Measurements from ENCODE around the gene TRAP1.

Gene TRAP1

DNA sequence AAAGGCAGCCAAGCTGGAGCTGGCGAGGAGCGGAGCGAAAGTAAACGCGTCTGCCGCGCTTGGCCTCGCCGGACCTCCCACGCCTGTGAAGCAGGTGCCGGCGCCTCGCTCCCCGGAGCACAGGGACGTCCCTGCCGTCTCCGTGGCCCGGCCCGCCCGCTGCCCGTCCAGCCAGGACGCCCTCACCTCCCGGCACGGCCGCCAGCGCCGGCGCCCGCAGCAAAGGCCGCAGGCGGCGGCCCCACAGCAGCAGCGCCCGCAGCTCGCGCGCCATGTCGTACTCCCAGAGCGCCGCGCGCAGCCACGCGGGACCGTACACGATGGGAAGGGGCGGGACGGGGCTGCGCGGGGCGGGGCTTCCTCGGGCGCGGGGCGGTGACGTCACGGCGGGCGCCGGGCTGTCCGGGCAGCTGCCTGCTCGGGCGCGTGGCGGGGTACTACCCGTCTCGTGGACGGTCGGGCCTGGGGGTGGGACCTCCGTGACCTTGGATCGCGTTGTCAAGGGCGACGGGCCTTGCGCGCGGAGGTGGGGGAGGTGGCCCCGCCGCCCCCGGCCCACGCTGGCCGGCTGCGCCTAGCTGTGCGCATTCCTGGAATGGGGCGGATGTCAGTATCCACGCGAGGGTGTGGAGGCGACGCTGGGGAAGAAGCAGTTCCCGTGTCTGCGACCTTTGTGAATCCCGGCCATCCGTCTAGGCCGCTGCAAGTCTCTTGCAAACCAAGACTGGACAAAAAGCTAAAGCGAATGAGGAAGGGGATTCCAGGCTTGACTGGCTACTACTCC is at the start of gene TRAP1:
TRAP1 (minus strand) TSS at position 290 of the 784 bp plus-strand sequence; CDS start at position 274, 16 bp downstream.
- DNase-seq = peak; percentile 76

DNA sequence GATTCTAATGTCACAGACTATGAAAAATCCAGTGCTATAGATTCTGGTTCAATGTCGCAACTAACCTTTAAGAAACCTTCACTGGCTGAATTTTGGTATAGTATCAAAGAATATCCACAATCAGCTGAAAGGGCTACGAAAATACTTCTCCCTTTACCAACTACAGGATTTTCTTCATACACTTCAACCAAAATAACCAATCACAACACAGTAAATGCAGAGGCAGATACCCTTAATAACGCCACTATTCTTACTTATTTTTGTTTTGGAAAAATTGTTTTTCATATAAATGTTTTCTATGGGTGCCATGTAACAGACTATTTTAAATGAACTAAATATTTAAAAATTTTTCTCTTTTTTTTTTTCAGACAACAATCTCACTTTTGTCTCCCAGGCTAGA is 48.9 kb upstream of the TRAP1 start:
- DNase-seq = no peak

- no peak for DNase-seq
These were observed 47.1 kb upstream of the TRAP1 start for GRCh38 chr16:3764409-3764808.

DNA sequence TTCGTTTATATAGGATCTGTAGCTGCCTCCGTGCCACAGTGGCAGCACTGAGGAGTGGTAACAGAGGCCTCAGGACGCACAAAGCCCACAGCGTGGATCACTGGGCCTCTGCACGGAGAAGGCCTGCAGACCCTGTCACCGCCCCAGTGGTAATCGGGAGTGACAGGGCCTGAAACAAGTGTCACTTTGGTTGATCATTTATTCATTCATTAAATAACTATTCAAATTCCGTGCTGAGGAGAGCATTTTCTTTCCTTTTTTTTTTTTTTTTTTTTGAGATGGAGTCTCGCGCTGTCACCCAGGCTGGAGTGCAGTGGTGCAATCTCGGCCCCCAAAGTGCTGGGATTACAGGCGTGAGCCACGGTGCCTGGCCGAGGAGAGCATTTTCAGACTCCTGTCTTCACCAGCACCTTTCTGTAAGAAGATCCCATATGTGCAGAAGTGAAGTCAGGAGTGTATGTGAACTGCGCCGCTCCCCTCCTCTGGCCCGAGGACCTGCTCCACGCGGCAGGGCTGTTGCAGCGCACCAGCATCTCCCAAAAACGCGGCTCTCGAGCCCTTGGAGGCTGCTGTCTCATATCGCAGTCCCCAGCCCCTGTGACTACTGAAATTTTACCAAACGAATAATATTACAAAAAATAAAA is 44.9 kb upstream of the TRAP1 start:
- no peak for DNase-seq

- DNase-seq = no peak
These were observed 44.2 kb upstream of the TRAP1 start for GRCh38 chr16:3761375-3762106.

GRCh38 chr16:3760518-3760917 is 43.2 kb upstream of the TRAP1 start:
- no peak for DNase-seq

DNA sequence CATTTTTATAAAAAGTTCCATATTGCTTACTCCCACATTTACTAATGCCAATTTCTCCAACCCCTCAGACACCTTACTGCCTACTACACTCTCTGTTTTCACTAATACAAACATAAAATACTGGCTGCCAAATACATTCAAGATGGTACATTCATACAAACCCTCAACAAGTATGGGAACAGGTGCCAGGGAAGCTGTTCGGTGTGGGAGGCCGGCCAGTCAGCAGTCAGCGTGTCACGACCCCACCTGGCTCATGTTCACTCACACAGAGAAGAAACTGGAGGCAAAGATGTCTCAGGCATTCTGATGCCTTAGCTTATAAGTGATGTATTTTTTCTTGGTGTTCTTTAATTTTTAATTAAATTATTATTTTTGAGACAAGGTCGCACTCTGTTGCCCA is 42.4 kb upstream of the TRAP1 start:
- DNase-seq = no peak

GRCh38 chr16:3756113-3756512 is 38.8 kb upstream of the TRAP1 start:
- DNase-seq = no peak

- DNase-seq = no peak
These were observed 37.9 kb upstream of the TRAP1 start for GRCh38 chr16:3755249-3755648.

DNA sequence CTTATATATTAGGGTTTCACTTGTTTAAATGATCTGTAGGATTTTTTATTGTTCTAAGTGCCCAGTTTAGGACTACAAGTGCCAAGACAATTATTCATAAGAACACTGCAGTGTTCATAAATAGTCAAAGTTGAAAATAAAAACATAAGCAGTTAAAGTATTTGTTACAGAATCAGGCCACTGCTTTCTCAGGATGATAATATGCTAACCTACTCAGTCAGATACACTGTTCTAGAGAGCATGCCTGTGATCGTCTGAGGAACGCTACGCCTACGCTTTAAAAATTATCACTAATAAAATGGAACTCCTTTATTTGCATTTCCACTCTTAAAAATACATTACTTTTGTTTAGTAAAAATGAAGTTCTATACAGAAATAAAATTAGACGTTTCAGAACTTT is 37.4 kb upstream of the TRAP1 start:
- DNase-seq = no peak

DNA sequence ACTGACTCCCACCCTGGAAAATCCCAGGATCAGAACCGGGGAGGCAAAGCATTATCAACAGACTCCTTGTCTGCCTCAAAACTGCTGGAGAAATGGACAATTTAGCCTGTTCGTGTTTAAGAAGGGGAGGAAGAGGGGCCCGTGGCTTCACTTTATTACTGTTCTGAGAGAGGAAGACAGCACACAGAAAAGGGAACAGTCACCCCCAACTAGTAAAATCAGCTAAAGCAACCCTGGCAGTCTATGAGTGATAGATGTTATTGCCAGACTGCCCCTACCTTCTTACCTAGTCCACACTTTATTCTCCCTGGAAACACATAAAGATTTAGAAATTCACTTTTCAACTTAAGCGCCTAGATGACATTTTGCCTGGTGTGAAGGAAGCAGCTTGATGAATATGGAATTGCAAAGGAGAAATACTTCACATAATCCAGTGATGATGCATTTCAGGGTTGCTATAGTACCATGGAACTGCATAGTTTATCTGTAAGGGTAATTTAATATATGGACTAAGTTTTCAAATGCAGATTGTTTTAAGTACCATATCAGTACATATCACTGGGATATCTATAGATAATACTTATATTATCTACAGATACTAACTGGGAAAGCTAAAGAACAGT is 36.9 kb upstream of the TRAP1 start:
- no peak for DNase-seq

DNA sequence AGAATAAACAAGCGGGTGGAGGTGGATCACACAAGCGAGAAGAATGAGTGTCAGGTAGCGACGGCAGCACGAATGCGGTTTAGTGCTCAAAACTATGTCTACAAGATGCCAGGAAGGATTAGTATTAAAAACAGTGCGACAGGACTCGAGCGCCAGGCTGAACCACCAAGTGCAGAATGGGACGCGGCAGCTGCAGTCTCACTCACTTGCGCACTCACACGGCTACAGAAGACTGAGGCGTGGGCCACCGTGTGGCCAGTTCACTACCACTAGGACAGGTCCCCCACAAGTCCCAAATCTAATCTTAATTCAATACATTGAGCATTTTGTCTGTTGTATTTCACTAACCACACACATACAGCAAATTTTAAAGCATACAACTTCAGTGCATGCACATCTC is 35.7 kb upstream of the TRAP1 start:
- DNase-seq = no peak

DNA sequence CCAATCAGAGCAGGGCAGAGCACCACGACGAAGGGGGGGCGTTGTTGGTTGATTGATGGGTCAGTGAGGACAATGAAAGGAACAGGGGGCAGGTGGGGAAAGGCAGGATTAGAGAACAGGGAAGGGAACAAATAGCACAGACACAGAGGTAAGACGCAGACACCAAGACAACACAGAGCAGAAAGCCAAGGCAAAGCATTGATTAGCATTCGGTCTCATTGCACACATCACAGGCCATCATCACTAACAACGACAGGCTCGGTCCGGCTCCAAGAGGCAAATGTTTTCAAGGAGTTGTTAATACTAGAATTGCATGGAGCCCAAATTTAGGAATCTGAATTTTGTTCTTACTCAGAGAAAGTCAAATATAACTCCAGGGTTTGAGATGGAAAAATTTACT is 34.6 kb upstream of the TRAP1 start:
- no peak for DNase-seq

DNA sequence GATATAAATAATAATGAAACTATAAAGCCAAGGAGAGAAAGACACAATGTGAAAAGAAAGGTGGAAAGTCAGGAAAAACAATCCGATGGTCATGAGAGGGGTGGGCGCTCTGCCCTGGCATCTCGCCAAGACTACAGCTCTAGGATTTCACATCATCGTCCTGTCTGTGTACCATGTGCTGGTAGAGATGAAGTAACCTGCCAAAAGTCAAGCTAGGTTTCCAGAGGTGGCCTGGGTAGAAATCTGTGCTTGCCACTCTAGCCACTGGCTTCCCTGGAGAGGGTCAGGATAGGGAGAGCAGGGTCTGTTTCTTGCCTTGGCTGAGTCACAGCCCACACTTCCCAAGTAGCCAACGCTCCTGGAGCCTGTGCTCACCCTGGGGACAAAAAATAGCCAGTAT is 31.0 kb upstream of the TRAP1 start:
- DNase-seq = no peak

- DNase-seq = no peak
These were observed 28.5 kb upstream of the TRAP1 start for GRCh38 chr16:3745751-3746355.

DNA sequence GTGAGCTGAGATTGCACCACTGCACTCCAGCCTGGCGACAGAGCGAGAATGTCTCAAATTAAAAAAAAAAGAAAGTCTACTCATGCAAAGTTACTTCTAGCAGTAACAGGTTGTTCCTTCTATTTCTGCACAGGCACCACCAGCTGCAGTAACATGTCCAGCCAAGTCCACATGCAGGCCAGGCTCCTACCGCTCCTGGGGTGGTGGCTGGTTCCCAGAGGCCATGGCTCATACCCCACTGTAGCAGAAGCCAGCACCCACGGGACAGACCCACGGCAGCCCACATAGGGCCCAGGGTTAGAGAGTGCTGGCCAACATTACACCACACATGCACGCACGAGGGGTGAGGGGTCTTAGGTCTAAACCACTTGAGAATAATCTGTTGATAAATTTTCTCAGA is 26.7 kb upstream of the TRAP1 start:
- no peak for DNase-seq

- DNase-seq = no peak
These were observed 23.6 kb upstream of the TRAP1 start for GRCh38 chr16:3740934-3741333.

DNA sequence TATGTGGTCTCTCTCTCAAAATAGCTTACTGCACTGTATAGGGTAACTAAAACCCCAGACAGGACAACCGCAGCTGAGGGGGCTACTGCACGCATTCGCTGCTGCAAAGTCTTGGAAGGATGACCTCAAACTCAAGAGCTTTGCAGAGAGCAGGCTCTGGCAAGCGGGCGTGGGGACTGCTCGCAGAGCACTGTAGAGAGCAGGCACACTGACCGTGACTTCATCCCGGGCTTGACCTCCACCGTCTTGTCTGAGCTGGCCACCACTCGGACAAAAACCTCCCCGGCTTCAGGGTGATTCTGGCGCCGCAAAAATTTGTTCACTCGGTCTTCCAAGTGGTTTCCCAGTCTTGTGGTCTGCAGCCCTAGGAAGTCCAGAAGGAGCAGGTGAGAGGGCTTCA is 22.9 kb upstream of the TRAP1 start:
- DNase-seq = no peak

GRCh38 chr16:3739636-3740035 is 22.3 kb upstream of the TRAP1 start:
- DNase-seq = no peak

DNA sequence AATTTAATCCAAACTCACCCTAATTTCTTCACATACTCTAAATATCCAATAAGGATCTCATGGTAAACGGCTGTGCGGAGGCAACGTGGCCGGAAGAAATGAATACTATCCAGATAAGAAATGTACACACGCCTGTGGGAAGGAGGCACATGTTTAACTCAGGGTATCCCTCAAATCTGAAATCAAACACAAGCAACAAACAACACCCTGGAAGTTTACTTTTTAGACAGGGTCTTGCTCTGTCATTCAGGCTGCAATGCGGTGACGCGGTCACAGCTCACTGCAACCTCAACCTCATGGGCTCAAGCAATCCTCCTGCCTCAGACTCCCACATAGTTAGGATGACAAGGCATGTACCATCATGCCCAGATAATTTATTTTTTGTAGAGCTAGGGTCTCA is 21.2 kb upstream of the TRAP1 start:
- no peak for DNase-seq

- no peak for DNase-seq
These were observed 20.8 kb upstream of the TRAP1 start for GRCh38 chr16:3738128-3738527.

GRCh38 chr16:3737181-3737580 is 19.9 kb upstream of the TRAP1 start:
- no peak for DNase-seq

- DNase-seq = no peak
These were observed 18.8 kb upstream of the TRAP1 start for GRCh38 chr16:3736116-3736515.

Data from KG1 (cell line).